Measurements from ENCODE around the gene ZCCHC14. TPM values are rescaled to one million over a fixed set of nuclear protein-coding genes. Genes with fewer than 3 reads are reported as not detected.

The ZCCHC14 gene
- total RNA-seq, 1 experiment from 2014 or later, result 37.8 TPM

DNA sequence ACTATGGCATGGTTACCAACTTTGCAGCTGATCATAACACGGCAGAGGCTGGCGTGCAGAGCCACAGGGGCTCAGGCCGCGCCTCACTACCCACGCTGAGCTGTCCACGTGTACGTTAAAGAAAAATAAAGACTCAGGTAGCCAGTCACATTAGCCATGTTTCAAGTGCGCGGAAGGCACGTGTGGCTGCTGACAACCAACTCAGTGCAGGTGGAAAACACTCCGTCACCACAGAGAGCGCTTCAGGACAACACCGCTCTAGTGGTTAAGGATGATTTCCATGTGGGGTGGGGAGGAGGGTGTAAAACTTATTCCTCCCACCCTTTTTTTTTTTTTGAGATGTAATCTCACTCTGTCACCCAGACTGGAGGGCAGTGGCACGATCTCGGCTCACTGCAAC lies 33.8 kb downstream of the ZCCHC14 start:
- Histone ChIP-seq H3K9ac (ENCODE audit: low read length) (no peak overlapping the region), H3K9me2 (ENCODE audit: insufficient read depth) (no peaks in the 10 kb centered on the region), H3K27ac (ENCODE audit: low read depth, low read length) (no peak overlapping the region), H3K36me3 (ENCODE audit: control insufficient read depth in 1 of 2, insufficient read depth in 2 of 2, low read length in 2 of 2) (peaks cover 6 to 10% of the 10 kb centered on the region in 2 experiments; a peak in 3 of 4 replicates), H3K79me2 (ENCODE audit: insufficient read depth, low read length) (peaks cover 14% of the 10 kb centered on the region), H3K4me3 (replicated peaks in 1 of 2; ENCODE audit: low read depth in 1 of 2, low read length in 2 of 2) (no peak overlapping the region), H3K4me2 (ENCODE audit: low read length) (0 out of 2 replicates have a peak overlapping the region, but pooled peaks have one; percentile 56), H4K20me1 (ENCODE audit: insufficient read depth) (peaks cover 28% of the 10 kb centered on the region; the same call in 1 of the 2 replicates), H3K9me3 (ENCODE audit: control insufficient read depth in 1 of 2, insufficient read depth in 1 of 2, low read depth in 1 of 2, low read length in 2 of 2) (no peaks in the 10 kb centered on the region), H3K27me3 (ENCODE audit: insufficient read depth, low read length) (no peaks in the 10 kb centered on the region), H2AFZ (ENCODE audit: low read depth, low read length, poor library complexity, severe bottlenecking) (no peak overlapping the region), H3K4me1 (ENCODE audit: control insufficient read depth in 1 of 2, insufficient read depth in 2 of 2, low read length in 2 of 2) (peaks cover 36 to 42% of the 10 kb centered on the region in 2 experiments)
- TF ChIP-seq EGR1 (IDR thresholded peaks at IDR 0.05; ENCODE audit: low read depth) (no peak), EZH2phosphoT487 (IDR thresholded peaks at IDR 0.05; ENCODE audit: borderline replicate concordance) (no peak), ZFX (IDR thresholded peaks at IDR 0.05) (no peak), CBX3 (IDR thresholded peaks at IDR 0.05; ENCODE audit: low read depth) (no peak), RAD21 (IDR thresholded peaks at IDR 0.05; ENCODE audit: low read depth) (no peak), MAX (IDR thresholded peaks at IDR 0.05) (no peak), SP1 (IDR thresholded peaks at IDR 0.05; ENCODE audit: low read depth) (no peak), SIN3A (IDR thresholded peaks at IDR 0.05; ENCODE audit: low read depth) (no peak), ZBTB33 (IDR thresholded peaks at IDR 0.05; ENCODE audit: extremely low read depth, insufficient replicate concordance, low read length) (no peak), POLR2A (IDR thresholded peaks at IDR 0.05; ENCODE audit: borderline replicate concordance, extremely low read depth, insufficient read depth, insufficient read length) (no peak), JUND (IDR thresholded peaks at IDR 0.05) (no peak), TCF7L2 (IDR thresholded peaks at IDR 0.05; ENCODE audit: borderline replicate concordance, extremely low read depth, insufficient read depth, insufficient read length) (no peak), SRF (IDR thresholded peaks at IDR 0.05; ENCODE audit: low read depth) (no peak), YY1 (IDR thresholded peaks at IDR 0.05; ENCODE audit: extremely low read depth, insufficient replicate concordance, low read depth, low read length) (no peak)
- TF ChIP-seq, protein P1, sequence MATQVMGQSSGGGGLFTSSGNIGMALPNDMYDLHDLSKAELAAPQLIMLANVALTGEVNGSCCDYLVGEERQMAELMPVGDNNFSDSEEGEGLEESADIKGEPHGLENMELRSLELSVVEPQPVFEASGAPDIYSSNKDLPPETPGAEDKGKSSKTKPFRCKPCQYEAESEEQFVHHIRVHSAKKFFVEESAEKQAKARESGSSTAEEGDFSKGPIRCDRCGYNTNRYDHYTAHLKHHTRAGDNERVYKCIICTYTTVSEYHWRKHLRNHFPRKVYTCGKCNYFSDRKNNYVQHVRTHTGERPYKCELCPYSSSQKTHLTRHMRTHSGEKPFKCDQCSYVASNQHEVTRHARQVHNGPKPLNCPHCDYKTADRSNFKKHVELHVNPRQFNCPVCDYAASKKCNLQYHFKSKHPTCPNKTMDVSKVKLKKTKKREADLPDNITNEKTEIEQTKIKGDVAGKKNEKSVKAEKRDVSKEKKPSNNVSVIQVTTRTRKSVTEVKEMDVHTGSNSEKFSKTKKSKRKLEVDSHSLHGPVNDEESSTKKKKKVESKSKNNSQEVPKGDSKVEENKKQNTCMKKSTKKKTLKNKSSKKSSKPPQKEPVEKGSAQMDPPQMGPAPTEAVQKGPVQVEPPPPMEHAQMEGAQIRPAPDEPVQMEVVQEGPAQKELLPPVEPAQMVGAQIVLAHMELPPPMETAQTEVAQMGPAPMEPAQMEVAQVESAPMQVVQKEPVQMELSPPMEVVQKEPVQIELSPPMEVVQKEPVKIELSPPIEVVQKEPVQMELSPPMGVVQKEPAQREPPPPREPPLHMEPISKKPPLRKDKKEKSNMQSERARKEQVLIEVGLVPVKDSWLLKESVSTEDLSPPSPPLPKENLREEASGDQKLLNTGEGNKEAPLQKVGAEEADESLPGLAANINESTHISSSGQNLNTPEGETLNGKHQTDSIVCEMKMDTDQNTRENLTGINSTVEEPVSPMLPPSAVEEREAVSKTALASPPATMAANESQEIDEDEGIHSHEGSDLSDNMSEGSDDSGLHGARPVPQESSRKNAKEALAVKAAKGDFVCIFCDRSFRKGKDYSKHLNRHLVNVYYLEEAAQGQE (IDR thresholded peaks at IDR 0.05; ENCODE audit: low read depth), result no peak
- intact Hi-C loops (cut with micrococcal nuclease), result loop anchor here (5.0 kb wide), 1 partner anchor 52 kb away; no protein-coding TSS in a partner anchor
- ATAC-seq, result no peak
- DNase-seq (ENCODE audit: low read depth, low spot score), result no peak
- ChIA-PET RAD21 (ENCODE audit: low non-redundant PET in 1 of 2, low total read pairs in 2 of 2, uncharacterized antibody in 2 of 2, unreplicated experiment in 2 of 2) (no interaction called here), POLR2A (no interaction called here), CTCF (no interaction called here)
- no TSS peak for BruUV-seq (replicated peaks)

All from HCT116 (cell line).